Heart left ventricle (tissue), 16 donors: ENCODE data around the gene ZNF804A. TPM values are rescaled to one million over a fixed set of nuclear protein-coding genes. Genes with fewer than 3 reads are reported as not detected.

ENCODE experiments used
- ATAC-seq, 4 donors: fragments of 200-7000 bp; cut with Tn5 transposase; one replicate each; pipeline ENCODE4 v1.9.1; 2020 to 2022; ENCODE audit warnings: moderate library complexity in 4 of 4, mild to moderate bottlenecking in 3 of 4, moderate number of reproducible peaks in 1 of 4
- DNase-seq, 5 donors: peaks; one replicate each; pipeline ENCODE4 v3.0.0-alpha.2; 2020
- H3K27ac ChIP-seq, 12 donors: fragments of 200-600 bp; sonication (generic) in 4 of 12; one replicate each; pipeline versions ENCODE4 v1.5.0 to v1.8.0; 2016 to 2022; ENCODE audit warnings: mild to moderate bottlenecking in 2 of 12
- H3K27me3 ChIP-seq, 9 donors: fragments of 200-600 bp; sonication (generic) in 2 of 9; one replicate each; pipeline versions ENCODE4 v1.5.1 to v1.8.0; 2016 to 2022; ENCODE audit warnings: mild to moderate bottlenecking in 3 of 9
- H3K36me3 ChIP-seq, 9 donors: fragments of 200-600 bp; sonication (generic) in 2 of 9; one replicate each; pipeline versions ENCODE4 v1.5.0 to v1.8.0; 2018 to 2022; ENCODE audit warnings: mild to moderate bottlenecking in 2 of 9
- H3K4me1 ChIP-seq, 12 donors: fragments of 200-600 bp; sonication (generic) in 4 of 12; one replicate each; pipeline versions ENCODE4 v1.5.0 to v1.8.0; 2016 to 2022; ENCODE audit warnings: mild to moderate bottlenecking in 3 of 12
- H3K4me3 ChIP-seq, 12 donors: fragments of 200-600 bp; sonication (generic) in 4 of 12; one replicate each; pipeline versions ENCODE4 v1.5.0 to v1.8.0; 2017 to 2022; ENCODE audit warnings: mild to moderate bottlenecking in 9 of 12, moderate library complexity in 4 of 12
- H3K9me3 ChIP-seq, 12 donors: fragments of 200-600 bp; sonication (generic) in 4 of 12; one replicate each; pipeline versions ENCODE4 v1.5.0 to v1.8.0; 2016 to 2022; ENCODE audit warnings: mild to moderate bottlenecking in 1 of 12
- POLR2A ChIP-seq, 2 donors: fragments of 450-650 bp; IDR thresholded peaks; one replicate each; pipeline ENCODE4 v1.6.1; 2017; ENCODE audit warnings: antibody characterized with exemption in 2 of 2, mild to moderate bottlenecking in 2 of 2, moderate library complexity in 2 of 2
- WGBS, 4 donors: extraction: QIAGEN DNeasy Blood & Tissue Kit in 2 of 4; methylation state at CpG; one replicate each; pipeline versions ENCODE4 v1.1.5 to v1.1.7; 2013 to 2018; 5-methylcytosine and 5-hydroxymethylcytosine counted together
- intact Hi-C, 10 donors: fragments of 100-400 bp; cut with DNase I; formaldehyde crosslinking; loops; one replicate each; pipeline versions ENCODE4 v1.11.1 to v1.14.2; 2022
- polyA plus RNA-seq, 2 donors: library from polyadenylated mRNA; stranded (reverse); fragments of 200-250 nt; gene quantifications; one replicate each; pipeline ENCODE4 v1.2.3, GENCODE V29; 2013
- total RNA-seq, 9 donors: library from RNA; depleted of rRNA in 2 of 9; stranded (reverse); fragments of >200 nt in 2 of 9; fragmentation: NEBNext Ultra II Directional in 3 of 9; extraction: Animal tissue kit (Norgen Biotek cat#: 25700) in 3 of 9; gene quantifications; one replicate each; pipeline versions ENCODE4 v1.1.0 to v1.2.4, GENCODE V29; 2016 to 2023
- TF ChIP-seq, protein P1 (sequence below), 12 donors: fragments of 200-600 bp; sonication (generic) in 4 of 12; IDR thresholded peaks; one replicate each; pipeline versions ENCODE4 v1.5.0 to v1.8.0; 2018 to 2022; ENCODE audit warnings: antibody characterized with exemption in 12 of 12, mild to moderate bottlenecking in 5 of 12
- donor health status: ischemic (EF 13 %, LVEDD 7.1; RV severe dilation, severe dysfunction).
- donor health status: healthy with polysubstance abuse.
- donor health status: DM: no; HTN: yes; CAD: no.
- donor health status: DM: no; HTN: no; CAD: no.
- donor health status: ischemic (EF 25% LVEDD 6.9; RV normal size, moderate dysfunction).
- donor health status: ischemic (EF 25% LVEDD 5.7; RV mildly dilated, moderate dysfunction).
- donor health status: healthy.
- donor health status: DM: yes; HTN: yes; CAD: no.
- donor health status: ischemic (EF 35%, LVEDD 5.7; RV mildly dilated, moderate dysfunction).
- donor health status: nonischemic (EF 11% LVEDD 7.7; RV severe dilation, severe dysfunction).
- donor health status: DM: yes; HTN: yes; CAD: no.
- donor health status: PGD.
- donor health status: ischemic (EF 29% LVEDD 5.4; RV normal size, mild dysfunction).
- donor health status: nonischemic (EF 23%, LVEDD 6.1; RV moderate dilation, normal function).

Gene ZNF804A
- total and polyA plus RNA-seq, 11 donors: 0.06 to 0.08 TPM; not detected in 9

DNA sequence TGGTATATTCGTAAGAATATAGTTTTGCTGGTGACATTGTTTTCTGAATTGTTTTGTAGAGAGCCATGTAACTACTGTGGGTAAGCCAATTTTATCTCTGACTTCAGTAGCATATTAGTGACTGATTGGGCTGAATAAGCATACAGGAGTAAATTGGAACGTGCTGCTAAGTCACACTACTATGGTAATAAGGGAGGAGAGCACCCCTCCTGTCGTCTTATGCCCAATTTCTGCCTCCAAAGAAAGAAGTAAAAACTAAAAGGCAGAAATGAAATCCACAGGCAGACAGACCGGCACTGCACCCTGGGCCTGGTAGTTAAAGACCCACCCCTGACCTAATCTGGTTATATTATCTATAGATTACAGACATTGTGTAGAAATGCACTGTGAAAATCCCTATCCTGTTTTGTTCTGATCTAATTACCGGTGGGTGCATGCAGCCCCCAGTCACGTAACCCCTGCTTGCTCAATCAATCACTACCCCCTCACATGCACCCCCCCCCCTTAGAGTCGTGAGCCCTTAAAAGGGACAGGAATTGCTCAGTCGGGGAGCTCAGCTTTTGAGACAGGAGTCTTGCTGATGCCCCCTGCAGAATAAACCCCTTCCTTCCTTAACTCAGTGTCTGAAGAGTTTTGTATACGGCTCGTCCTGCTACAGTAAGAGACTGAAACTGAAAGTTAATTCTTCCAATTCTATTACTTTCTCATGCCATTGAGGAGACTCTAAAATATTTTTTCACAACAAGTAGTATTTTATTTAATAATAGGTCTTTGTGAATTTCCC is 167.0 kb downstream of the ZNF804A start:
- no peak overlapping the region for H3K27ac ChIP-seq
- 71 to 82% (median 75%) methylated on average over 10 of the region's 10 CpGs for WGBS, 4 donors
- no peaks in the 10 kb centered on the region for H3K9me3 ChIP-seq
- peak in 1 of 5 donors; percentile 10 for DNase-seq
- peak overlapping the region in 1 of 12 donors; percentile 34 for H3K4me3 ChIP-seq
- no peaks in the 10 kb centered on the region for H3K4me1 ChIP-seq
- no peaks in the 10 kb centered on the region for H3K27me3 ChIP-seq
- H3K36me3 ChIP-seq: no peaks in the 10 kb centered on the region
- no peak for ATAC-seq
- intact Hi-C loops: no loop called here
- no peak for TF ChIP-seq POLR2A (IDR thresholded peaks at IDR 0.05)
- TF ChIP-seq, protein P1, sequence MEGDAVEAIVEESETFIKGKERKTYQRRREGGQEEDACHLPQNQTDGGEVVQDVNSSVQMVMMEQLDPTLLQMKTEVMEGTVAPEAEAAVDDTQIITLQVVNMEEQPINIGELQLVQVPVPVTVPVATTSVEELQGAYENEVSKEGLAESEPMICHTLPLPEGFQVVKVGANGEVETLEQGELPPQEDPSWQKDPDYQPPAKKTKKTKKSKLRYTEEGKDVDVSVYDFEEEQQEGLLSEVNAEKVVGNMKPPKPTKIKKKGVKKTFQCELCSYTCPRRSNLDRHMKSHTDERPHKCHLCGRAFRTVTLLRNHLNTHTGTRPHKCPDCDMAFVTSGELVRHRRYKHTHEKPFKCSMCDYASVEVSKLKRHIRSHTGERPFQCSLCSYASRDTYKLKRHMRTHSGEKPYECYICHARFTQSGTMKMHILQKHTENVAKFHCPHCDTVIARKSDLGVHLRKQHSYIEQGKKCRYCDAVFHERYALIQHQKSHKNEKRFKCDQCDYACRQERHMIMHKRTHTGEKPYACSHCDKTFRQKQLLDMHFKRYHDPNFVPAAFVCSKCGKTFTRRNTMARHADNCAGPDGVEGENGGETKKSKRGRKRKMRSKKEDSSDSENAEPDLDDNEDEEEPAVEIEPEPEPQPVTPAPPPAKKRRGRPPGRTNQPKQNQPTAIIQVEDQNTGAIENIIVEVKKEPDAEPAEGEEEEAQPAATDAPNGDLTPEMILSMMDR (IDR thresholded peaks at IDR 0.05): no peak

GRCh38 chr2:184767059-184767458 is 168.7 kb downstream of the ZNF804A start:
- ATAC-seq: no peak
- Histone ChIP-seq H3K27me3 (no peaks in the 10 kb centered on the region), H3K4me3 (no peak overlapping the region), H3K4me1 (no peaks in the 10 kb centered on the region), H3K27ac (no peak overlapping the region), H3K9me3 (no peaks in the 10 kb centered on the region), H3K36me3 (no peaks in the 10 kb centered on the region)
- intact Hi-C loops: no loop called here
- 63 to 76% (median 71%) methylated on average over 3 of the region's 3 CpGs for WGBS, 4 donors
- TF ChIP-seq POLR2A (IDR thresholded peaks at IDR 0.05): no peak
- TF ChIP-seq, protein P1 (IDR thresholded peaks at IDR 0.05): no peak
- DNase-seq: no peak

DNA sequence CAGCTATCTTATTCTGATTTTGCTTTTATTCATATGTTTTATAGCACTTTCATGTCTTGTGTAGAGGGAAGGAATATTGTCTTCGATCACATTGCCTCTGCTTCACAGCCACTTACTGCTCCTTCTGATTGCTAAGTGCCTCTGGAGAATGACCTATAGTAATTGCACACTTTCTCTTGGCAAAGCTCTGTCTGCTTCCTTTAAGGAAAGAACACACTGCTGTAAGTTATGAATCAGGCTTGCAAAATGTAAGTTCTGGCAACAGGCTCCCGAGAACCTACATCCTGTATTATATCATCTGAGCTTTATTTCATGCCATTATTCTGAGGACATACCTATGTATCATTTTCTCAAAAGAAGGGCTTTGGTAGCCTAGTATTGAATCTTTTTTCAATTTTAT is 170.7 kb downstream of the ZNF804A start:
- H3K9me3 ChIP-seq: no peaks in the 10 kb centered on the region
- H3K36me3 ChIP-seq: no peaks in the 10 kb centered on the region
- DNase-seq (no peak), ATAC-seq (no peak)
- no peaks in the 10 kb centered on the region for H3K4me1 ChIP-seq
- WGBS, 4 donors: 56 to 61% (median 60%) methylated on average over 2 of the region's 2 CpGs
- TF ChIP-seq, protein P1 (IDR thresholded peaks at IDR 0.05): no peak
- no peak for TF ChIP-seq POLR2A (IDR thresholded peaks at IDR 0.05)
- H3K4me3 ChIP-seq: no peak overlapping the region
- no peak overlapping the region for H3K27ac ChIP-seq
- no peaks in the 10 kb centered on the region for H3K27me3 ChIP-seq
- intact Hi-C loops: no loop called here

DNA sequence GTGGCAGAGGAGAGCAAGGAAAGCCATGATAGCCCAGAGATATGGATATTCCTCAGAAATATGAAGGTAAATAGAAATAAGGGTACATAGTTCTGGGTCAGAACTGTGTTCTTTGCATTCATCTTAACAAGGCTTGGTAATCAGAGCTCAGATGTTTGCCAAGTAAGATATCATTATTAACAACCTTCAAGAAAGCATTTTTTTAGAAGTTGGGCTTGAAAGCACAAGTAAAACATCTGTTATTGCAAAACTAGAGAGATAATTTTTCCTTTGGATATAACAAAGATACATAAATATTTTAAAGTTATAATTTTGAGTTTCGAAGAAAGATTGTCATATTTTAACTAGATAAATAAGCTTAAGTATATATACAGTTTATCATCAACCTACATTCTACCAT is 171.4 kb downstream of the ZNF804A start:
- intact Hi-C loops: no loop called here
- Histone ChIP-seq H3K27me3 (no peaks in the 10 kb centered on the region), H3K27ac (no peak overlapping the region), H3K36me3 (no peaks in the 10 kb centered on the region), H3K4me1 (no peaks in the 10 kb centered on the region), H3K9me3 (no peaks in the 10 kb centered on the region), H3K4me3 (no peak overlapping the region)
- ATAC-seq (no peak), DNase-seq (no peak)
- no peak for TF ChIP-seq POLR2A (IDR thresholded peaks at IDR 0.05)
- TF ChIP-seq, protein P1 (IDR thresholded peaks at IDR 0.05): no peak
- 81 to 93% (median 87%) methylated on average over 1 of the region's 1 CpG for WGBS, 4 donors
